Measurements from ENCODE around the gene SCUBE2.

The SCUBE2 gene

DNA sequence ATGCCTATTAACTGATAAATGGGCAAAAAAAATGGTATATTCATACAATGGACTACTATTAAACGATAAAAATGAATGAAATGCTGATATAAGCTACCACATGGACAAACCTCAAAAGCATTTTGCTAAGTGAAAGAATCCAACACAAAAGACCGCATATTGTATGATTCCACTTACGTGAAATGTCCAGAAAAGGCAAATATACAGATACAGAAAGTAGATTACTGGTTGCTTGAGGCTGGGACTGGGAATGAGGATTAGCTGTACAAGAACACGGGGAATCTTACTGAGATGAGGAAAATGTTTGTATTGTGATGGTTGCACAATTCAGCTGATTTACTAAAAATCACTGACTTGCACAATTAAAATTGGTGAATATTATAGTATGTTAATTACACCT is 8.8 kb downstream of the SCUBE2 start:
- Mint-ChIP-seq H3K9me3 (no peaks in the 10 kb centered on the region), H3K4me1 (peaks cover 16% of the 10 kb centered on the region), H3K4me3 (no peak overlapping the region), H3K27me3 (ENCODE audit: low read depth) (peaks cover 4% of the 10 kb centered on the region), H3K36me3 (ENCODE audit: low read depth) (no peaks in the 10 kb centered on the region), H3K27ac (no peak overlapping the region)
- TF ChIP-seq, protein P1, sequence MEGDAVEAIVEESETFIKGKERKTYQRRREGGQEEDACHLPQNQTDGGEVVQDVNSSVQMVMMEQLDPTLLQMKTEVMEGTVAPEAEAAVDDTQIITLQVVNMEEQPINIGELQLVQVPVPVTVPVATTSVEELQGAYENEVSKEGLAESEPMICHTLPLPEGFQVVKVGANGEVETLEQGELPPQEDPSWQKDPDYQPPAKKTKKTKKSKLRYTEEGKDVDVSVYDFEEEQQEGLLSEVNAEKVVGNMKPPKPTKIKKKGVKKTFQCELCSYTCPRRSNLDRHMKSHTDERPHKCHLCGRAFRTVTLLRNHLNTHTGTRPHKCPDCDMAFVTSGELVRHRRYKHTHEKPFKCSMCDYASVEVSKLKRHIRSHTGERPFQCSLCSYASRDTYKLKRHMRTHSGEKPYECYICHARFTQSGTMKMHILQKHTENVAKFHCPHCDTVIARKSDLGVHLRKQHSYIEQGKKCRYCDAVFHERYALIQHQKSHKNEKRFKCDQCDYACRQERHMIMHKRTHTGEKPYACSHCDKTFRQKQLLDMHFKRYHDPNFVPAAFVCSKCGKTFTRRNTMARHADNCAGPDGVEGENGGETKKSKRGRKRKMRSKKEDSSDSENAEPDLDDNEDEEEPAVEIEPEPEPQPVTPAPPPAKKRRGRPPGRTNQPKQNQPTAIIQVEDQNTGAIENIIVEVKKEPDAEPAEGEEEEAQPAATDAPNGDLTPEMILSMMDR (IDR thresholded peaks at IDR 0.05; ENCODE audit: unreplicated experiment in 3 of 3): no peak

DNA sequence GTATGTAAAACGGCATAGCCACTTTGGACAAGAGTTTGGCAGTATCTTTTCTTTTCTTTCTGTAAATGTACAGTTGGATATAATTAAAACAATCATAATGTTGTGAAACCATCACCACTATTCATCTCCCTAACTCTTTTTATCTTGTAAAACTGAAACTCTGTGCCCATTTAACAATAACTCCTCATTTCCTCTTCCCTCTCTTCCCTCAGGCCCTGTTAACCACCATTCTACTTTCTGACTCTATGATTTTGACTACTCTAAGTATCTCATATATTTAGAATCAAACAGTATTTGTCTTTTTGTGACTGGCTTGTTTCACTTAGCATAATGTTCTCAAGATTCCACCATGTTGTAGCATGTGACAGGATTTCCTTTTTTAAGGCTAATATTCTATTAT is 10.2 kb downstream of the SCUBE2 start:
- TF ChIP-seq, protein P1 (IDR thresholded peaks at IDR 0.05; ENCODE audit: unreplicated experiment in 3 of 3): no peak
- H3K4me1 Mint-ChIP-seq: peaks cover 27% of the 10 kb centered on the region
- H3K27me3 Mint-ChIP-seq (ENCODE audit: low read depth): no peaks in the 10 kb centered on the region
- H3K36me3 Mint-ChIP-seq (ENCODE audit: low read depth): no peaks in the 10 kb centered on the region
- no peak overlapping the region for H3K27ac Mint-ChIP-seq
- no peaks in the 10 kb centered on the region for H3K9me3 Mint-ChIP-seq
- H3K4me3 Mint-ChIP-seq: no peak overlapping the region

DNA sequence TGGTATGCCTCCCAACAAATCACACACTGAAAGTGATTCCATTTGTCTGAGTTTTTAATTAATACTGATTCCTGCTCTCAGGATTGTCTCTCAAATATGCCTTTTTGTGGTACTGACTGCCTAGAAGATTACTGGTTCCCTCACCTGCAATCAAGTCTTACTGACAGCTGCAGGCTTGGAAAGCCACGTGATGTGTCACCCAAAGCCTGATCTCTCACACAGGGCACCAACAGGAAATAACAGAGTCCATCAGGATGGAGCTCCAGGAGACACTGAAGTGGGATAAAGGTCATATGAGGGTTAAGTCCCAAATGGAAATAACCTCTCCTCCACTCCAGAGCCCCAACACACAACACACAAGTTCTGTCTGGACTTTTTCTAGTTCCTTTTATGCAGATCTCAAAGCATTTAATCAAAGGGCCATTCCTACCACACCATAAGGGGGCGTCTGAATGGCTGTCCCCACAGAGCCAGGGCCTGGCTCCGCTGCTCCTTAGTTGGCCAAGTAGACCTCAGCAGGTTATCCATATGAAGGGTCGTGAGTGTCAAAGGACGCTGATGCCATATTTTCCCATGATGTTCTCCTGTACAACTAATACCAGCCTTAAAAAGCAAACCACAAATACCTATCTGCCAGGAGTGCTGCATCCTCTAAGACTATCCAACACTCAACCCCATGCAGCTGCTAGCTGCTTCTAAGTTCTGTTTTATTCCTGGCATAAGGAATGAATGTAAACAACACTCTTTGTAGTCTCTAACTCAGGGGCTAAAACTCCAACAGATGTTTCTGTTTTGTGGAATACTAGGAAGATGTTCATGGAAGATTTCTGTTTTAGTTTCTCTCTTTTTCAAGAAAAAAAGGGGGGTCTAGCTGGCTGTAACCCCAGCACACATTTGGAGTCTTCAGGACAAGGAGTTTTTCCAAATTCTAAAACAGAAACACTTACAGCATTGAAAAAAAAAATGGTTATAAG is 13.0 kb downstream of the SCUBE2 start:
- Mint-ChIP-seq H3K4me3 (no peak overlapping the region), H3K4me1 (peaks cover 45% of the 10 kb centered on the region), H3K9me3 (no peaks in the 10 kb centered on the region), H3K36me3 (ENCODE audit: low read depth) (no peaks in the 10 kb centered on the region), H3K27me3 (ENCODE audit: low read depth) (peaks cover 5% of the 10 kb centered on the region), H3K27ac (peak overlapping the region in 2 of 3 experiments; percentile 59 to 75)
- TF ChIP-seq, protein P1 (IDR thresholded peaks at IDR 0.05; ENCODE audit: unreplicated experiment in 3 of 3): no peak

DNA sequence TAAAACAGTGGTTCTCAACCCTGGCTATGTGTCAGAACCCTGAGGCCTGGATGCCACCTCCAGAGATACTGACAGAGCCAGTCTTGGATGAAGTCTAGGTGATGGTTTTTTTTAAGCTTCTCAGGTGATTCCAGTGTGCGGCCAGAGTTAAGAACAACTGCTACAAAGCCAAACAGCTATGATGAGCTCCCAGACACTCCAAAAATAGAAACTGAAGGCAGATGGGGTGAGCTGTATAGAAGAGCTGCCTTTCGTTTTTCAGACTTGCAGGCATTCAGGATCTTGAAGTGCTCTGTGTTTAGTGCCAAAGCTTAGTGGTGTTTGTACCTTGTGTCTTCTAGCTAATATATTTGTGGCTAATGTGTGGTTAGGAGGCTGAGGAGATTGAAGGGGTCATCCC is 14.2 kb downstream of the SCUBE2 start:
- H3K36me3 Mint-ChIP-seq (ENCODE audit: low read depth): no peaks in the 10 kb centered on the region
- H3K4me1 Mint-ChIP-seq: peaks cover 52% of the 10 kb centered on the region
- H3K4me3 Mint-ChIP-seq: no peak overlapping the region
- H3K27ac Mint-ChIP-seq: peak overlapping the region in 2 of 3 experiments; percentile 2 to 21
- no peaks in the 10 kb centered on the region for H3K9me3 Mint-ChIP-seq
- H3K27me3 Mint-ChIP-seq (ENCODE audit: low read depth): peaks cover 6% of the 10 kb centered on the region
- TF ChIP-seq, protein P1 (IDR thresholded peaks at IDR 0.05; ENCODE audit: unreplicated experiment in 3 of 3): no peak

DNA sequence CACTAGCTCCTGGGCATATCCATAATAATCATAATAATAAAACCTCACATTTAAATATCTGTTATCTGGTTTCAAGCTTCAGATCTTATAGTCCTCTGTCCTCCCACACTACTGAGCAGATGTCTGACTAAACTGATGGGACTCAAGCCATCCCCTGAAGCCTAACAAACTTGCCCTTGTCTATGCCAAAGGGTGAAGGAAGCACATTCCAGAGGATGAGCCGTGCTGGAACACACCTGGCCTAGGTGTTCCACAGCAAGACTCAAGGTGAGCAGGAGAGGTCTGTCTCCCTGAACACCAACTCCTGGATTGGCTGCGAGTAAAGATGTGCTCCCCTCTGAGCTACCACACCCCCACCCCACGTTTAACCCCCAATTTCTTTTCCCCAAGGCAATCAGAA is 14.7 kb downstream of the SCUBE2 start:
- TF ChIP-seq, protein P1 (IDR thresholded peaks at IDR 0.05; ENCODE audit: unreplicated experiment in 3 of 3): no peak
- Mint-ChIP-seq H3K27ac (peak overlapping the region in 1 of 3 experiments; percentile 21), H3K4me1 (peaks cover 52% of the 10 kb centered on the region), H3K9me3 (no peaks in the 10 kb centered on the region), H3K4me3 (no peak overlapping the region), H3K36me3 (ENCODE audit: low read depth) (no peaks in the 10 kb centered on the region), H3K27me3 (ENCODE audit: low read depth) (peaks cover 6% of the 10 kb centered on the region)
